PFSK-1 (cell line): ENCODE results near the gene KCNQ1.

Experiments
- FOXP2 ChIP-seq: optimal IDR thresholded peaks from 2 replicates; pipeline ENCODE3; 2011; ENCODE audit warnings: borderline replicate concordance, control low read depth, inconsistent platforms; ENCODE audit not compliant: insufficient read depth; ENCODE audit errors: extremely low read length, extremely low read depth
- POLR2AphosphoS5 ChIP-seq: IDR thresholded peaks from 2 replicates; pipeline ENCODE4 v1.6.1; 2012; ENCODE audit warnings: low read depth, mild to moderate bottlenecking, control low read depth, low read length, moderate library complexity
- REST ChIP-seq, 2 experiments: IDR thresholded peaks; 2 replicates each; pipeline versions ENCODE4 v1.6.1 to v1.8.0; 2011 to 2012; ENCODE audit warnings: low read depth in 2 of 2, low read length in 2 of 2, control low read depth in 1 of 2, inconsistent platforms in 1 of 2, mild to moderate bottlenecking in 1 of 2, moderate library complexity in 1 of 2; ENCODE audit not compliant: insufficient read depth in 1 of 2
- SIN3A ChIP-seq: IDR thresholded peaks from 2 replicates; pipeline ENCODE4 v1.6.1; 2012; ENCODE audit warnings: mild to moderate bottlenecking, low read length, moderate library complexity, borderline replicate concordance; ENCODE audit not compliant: insufficient read depth
- TAF1 ChIP-seq: IDR thresholded peaks from 2 replicates; pipeline ENCODE4 v1.6.1; 2012; ENCODE audit warnings: low read length, control low read depth, borderline replicate concordance; ENCODE audit not compliant: insufficient read depth

The KCNQ1 gene

GRCh38 chr11:2437516-2437915 is 7.3 kb upstream of the KCNQ1 start:
- TF ChIP-seq TAF1 (no peak), REST (IDR thresholded peaks at IDR 0.05; ENCODE audit: insufficient read depth in 1 of 2, low read depth in 2 of 2, low read length in 2 of 2) (no peak), FOXP2 (no peak), POLR2AphosphoS5 (no peak), SIN3A (no peak)

GRCh38 chr11:2439820-2440219 is 5.0 kb upstream of the KCNQ1 start:
- TF ChIP-seq FOXP2, result no peak

GRCh38 chr11:2440646-2441045 is 4.2 kb upstream of the KCNQ1 start:
- TF ChIP-seq FOXP2 (no peak), REST (IDR thresholded peaks at IDR 0.05; ENCODE audit: insufficient read depth in 1 of 2, low read depth in 2 of 2, low read length in 2 of 2) (no peak), POLR2AphosphoS5 (no peak), SIN3A (no peak), TAF1 (no peak)

- no peak for TF ChIP-seq SIN3A
- TF ChIP-seq REST (IDR thresholded peaks at IDR 0.05; ENCODE audit: insufficient read depth in 1 of 2, low read depth in 2 of 2, low read length in 2 of 2), result no peak
- TF ChIP-seq FOXP2, result no peak
- no peak for TF ChIP-seq POLR2AphosphoS5
- TF ChIP-seq TAF1, result no peak
Observed at GRCh38 chr11:2441171-2441570, 3.6 kb upstream of the KCNQ1 start.

- TF ChIP-seq FOXP2 (no peak), REST (IDR thresholded peaks at IDR 0.05; ENCODE audit: insufficient read depth in 1 of 2, low read depth in 2 of 2, low read length in 2 of 2) (no peak), TAF1 (no peak), POLR2AphosphoS5 (no peak), SIN3A (no peak)
Observed at GRCh38 chr11:2442589-2442988, 2.2 kb upstream of the KCNQ1 start.

GRCh38 chr11:2443406-2443805 is 1.4 kb upstream of the KCNQ1 start:
- TF ChIP-seq POLR2AphosphoS5 (no peak), TAF1 (no peak)
